CD4-positive, alpha-beta T cell treated with Interleukin-4 for 1 hour (primary cell): ENCODE data around the gene ESPNL.
"Not testable (repeated sequence)": the region's sequence is repeated elsewhere in the genome, so short reads cannot be mapped to it uniquely, and the experiment has no call there.

Experiments used
- DNase-seq, 2 donors: peaks; one replicate each; pipeline ENCODE4 v3.0.0-alpha.2; 2020 to 2022

The ESPNL gene

GRCh38 chr2:238100049-238100820 is at the start of gene ESPNL:
Gene ESPNL, plus strand, starts transcription at chr2:238100340. Its CDS starts 80 bp downstream, at chr2:238100420.
- DNase-seq = no peak

GRCh38 chr2:238053191-238053776 is 46.9 kb upstream of the ESPNL start:
- no peak for DNase-seq

GRCh38 chr2:238055841-238056240 is 44.3 kb upstream of the ESPNL start:
- no peak for DNase-seq

DNA sequence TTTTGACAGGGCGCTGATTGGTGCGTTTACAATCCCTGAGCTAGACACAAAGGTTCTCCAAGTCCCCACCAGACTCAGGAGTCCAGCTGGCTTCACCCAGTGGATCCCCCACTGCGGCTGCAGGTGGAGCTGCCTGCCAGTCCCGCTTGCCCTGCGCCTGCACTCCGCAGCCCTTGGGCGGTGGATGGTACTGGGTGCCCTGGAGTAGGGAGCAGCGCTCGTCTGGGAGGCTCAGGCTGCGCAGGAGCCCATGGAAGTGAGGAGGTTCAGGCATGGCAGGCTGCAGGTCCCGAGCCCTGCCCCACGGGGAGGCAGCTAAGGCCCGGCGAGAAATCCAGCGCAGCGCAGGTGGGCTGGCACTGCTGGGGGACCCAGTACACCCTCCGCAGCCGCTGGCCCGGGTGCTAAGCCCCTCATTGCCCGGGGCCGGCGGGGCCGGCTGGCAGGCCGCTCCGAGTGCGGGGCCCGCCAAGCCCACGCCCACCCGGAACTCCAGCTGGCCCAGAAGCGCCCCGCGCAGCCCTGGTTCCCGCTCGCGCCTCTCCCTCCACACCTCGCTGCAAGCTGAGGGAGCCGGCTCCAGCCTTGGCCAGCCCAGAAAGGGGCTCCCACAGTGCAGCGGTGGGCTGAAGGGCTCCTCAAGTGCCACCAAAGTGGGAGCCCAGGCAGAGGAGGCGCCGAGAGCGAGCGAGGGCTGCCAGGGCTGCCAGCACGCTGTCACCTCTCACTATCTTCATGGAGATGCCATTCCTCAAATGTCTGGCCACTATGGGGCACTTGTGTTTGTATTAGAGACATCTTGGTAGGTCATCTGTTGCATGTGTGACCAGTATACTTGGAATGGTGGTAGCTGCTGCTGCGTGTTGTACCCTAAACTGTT is 42.2 kb upstream of the ESPNL start:
- not testable (repeated sequence) for DNase-seq

DNA sequence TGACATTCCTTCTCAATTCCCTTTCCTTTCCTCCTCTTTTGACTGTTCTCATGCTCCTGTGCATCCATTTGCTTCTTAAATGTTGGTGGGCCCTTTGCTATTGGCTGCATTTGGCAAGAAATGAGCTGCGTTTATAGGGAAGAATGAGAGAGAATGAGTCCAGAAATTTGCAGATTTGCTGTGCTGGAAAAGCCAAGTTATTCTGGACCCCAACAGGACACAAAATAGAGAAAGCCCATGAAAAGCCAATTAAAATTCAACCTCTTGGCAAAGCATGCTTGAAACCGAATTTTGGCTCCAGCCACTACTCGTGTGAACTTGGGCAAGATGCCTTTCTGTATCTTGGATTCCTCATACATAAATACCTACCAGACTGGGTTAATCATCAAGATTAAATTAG is 40.6 kb upstream of the ESPNL start:
- DNase-seq = no peak

- no peak for DNase-seq
Observed at GRCh38 chr2:238060096-238060541, 40.0 kb upstream of the ESPNL start.

DNA sequence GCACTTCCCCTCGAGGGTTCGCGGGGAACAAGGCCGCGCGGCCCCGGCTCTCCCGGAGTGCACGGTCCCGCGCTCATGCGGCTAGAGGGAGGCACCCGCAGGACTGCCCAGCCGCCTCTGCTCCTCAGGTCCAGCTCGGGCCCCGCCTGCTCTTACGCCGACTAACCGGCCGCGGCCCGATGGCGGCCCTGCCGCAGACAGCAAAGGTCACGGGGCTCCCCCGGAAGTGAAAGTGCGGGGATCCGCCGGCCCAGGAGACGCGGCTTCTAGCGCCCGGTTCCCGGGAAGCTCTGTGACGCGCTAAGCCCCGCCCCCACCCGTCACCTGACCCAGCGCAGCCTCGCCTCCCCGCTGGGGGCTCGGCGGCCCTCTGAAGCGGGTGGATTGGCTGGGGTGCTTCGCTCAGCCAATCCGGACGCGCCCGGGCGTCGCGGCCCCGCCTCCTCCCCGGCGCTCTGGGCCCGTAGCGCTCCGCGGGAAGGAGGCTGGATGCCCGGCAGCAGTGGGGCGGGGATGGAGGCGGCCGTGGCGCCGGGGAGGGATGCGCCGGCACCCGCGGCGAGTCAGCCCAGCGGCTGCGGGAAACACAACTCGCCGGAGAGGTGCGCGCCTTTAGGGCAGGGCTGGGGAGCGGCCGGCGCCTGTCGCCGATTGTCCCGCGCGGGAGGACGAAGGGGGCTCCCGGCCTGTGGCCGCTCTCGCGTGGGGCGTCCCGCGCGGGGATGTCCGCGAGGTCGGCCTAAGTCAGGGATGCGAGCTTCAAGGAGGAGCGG is 39.4 kb upstream of the ESPNL start, which contains the start of gene SCLY:
Gene SCLY, plus strand, starts transcription at position 460 of the 773 bp plus-strand sequence. Its CDS starts 54 bp downstream, at position 514.
- peak; percentile 97 to 98 for DNase-seq

DNA sequence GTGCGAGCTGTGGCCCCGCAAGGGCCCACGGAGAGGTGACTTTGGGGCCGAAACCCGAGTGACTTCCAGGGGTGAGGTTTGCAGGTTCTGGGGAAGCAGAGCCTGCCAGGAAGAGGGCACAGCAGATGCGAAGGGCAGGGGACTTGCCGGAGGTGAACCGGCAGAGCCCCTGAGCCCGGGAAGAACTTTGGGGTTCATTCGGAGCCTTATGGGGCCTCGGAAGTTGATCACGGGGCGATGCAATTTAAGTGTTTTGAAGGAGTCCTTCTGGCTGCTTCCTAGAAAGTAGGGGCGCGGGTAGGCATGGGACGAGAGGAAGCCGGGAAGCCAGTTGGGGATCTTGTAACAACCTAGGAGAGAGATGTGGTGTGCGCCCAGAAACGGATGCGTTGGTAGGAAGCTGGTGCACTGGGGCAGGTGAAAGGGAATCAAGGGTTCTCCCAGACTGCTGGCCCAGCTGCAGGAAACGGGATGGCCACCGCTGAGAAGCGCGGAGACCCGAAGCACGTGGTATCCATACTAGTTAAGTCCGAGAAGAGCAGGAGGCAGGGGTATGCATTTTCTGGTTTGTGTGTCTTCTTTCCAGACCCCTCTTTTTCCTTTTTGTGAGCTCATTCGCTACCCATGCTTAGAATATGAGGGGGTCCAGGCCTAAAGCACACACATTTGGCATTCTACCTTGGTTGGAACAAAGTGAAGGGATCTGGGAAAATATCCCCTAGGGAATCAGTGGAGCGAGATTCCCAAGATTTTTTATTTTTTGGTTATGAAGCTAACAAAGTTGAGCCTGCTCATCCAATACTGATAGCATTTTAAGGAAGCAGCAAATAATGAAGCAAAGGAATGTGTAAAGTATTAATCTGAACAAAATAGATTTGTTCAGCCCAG is 38.6 kb upstream of the ESPNL start:
- DNase-seq = peak; percentile 14 to 21

- DNase-seq = no peak
Observed at GRCh38 chr2:238063414-238064189, 36.5 kb upstream of the ESPNL start.

DNA sequence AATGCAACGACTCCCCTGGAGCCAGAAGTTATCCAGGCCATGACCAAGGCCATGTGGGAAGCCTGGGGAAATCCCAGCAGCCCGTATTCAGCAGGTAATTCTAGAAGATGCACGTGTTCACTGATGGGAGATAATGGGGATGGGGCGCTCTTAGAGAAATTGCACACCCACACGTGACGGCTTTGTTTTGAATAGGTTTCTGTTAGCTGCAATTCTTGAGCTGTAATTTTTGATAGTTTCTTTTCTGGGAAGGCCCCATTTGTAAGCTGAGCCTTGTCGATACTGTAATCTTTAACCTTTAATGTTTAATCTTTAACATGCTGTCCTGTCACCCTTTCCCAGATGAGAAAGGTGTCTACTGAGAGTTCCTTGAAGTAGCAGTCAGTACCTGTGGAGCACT is 35.8 kb upstream of the ESPNL start:
- no peak for DNase-seq

DNA sequence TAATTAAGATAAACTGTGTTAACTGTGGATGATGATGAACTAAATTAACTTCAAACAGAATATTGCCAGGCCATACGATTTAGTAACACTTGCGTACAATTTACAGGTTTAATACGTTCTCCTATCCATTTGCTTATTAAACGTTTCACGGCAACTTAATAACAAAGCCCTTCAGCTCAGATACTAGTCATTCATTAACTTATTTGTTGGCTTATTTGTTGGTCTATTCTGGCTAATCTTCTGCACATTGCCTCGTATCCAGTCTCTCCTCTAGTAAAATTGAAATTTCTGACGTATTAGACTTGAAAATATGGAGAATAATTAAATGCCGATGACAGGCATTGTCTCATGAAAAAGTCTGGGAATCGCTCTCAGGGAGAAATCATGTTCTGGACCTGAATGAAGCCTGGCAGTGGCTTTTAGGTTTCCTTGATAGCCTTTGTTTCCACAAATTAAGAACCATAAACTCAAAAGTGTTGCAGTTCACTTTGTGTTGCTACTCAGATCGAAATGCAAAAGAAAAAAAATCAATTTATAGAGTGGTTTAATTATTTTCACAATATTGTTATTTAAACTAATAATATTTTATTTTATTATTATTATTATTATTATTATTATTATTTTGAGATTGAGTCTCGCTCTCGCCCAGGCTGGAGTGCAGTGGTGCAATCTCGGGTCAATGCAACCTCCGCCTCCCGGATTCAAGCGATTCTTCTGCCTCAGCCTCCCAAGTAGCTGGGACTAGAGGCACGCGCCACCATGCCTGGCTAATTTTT is 34.9 kb upstream of the ESPNL start:
- DNase-seq = no peak

DNA sequence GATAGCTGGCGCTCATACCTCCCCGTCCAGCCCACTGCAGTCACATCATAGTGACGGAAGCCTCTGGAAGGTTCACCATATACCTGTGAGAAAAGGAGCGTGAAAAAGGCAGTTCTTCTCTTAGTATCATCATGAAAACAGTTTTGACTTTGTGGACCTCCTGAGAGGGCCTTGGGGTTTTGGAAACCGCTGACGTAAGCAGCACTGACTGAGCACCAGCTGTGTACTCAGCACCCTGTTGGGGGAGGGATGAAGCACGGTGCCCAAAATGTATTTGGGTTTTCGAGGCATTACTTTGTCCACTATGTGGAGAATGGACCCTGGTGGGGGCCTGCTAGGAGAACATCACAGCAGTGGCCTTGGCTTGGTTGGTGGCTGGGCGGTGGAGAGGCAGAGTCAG is 33.9 kb upstream of the ESPNL start:
- no peak for DNase-seq

- not testable (repeated sequence) for DNase-seq
Observed at GRCh38 chr2:238066718-238067117, 33.4 kb upstream of the ESPNL start.

- no peak for DNase-seq
Observed at GRCh38 chr2:238067939-238068338, 32.2 kb upstream of the ESPNL start.

DNA sequence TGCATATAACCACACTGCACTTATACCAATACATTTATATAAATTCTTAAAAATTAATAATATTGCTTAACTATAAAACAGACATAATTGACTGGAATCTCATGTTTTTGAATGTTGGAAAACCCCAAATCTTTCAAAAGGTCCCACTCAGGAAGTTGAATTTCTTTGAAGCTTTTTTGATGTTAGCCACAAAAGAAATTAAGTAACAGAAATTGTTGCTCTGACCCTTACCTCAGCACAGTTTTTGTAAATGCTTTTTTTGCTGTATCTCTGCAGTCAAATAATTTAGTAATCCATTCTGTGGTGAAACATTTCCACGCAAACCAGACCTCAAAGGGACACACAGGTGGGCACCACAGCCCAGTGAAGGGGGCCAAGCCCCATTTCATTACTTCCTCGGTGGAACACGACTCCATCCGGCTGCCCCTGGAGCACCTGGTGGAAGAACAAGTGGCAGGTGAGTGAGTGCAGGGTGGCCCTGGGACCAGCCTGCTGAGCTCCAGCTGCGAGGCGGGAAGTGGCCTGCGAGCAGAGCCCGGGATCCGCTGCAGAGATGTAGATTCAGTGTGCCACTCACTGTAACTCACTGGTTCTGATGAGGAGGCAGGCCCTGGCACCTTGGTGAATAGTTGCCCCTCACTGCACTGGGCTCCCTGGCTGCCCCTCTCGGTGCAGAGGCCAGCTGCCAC is 31.0 kb upstream of the ESPNL start:
- peak in 1 of 2 donors; percentile 47 for DNase-seq

- DNase-seq = no peak
Observed at GRCh38 chr2:238069877-238070276, 30.3 kb upstream of the ESPNL start.

DNA sequence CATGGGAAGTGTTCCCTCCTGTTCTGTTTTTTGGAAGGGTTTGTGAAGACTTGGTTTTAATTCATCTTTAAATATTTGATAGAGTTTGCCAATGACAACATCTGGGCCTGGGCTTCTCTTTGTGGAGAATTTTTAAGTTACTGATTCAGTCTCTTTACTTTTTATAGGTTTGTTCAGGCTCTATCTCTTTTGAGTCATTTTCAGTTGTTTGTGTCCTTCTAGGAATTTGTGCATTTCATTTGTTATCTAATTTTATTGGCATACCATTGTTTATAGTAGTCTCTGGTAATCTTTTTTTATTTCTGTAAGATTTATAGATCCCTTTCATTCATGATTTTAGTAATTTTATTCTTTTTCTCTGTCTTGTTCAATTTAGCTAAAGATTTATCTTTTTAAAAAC is 24.7 kb upstream of the ESPNL start:
- DNase-seq = no peak

DNA sequence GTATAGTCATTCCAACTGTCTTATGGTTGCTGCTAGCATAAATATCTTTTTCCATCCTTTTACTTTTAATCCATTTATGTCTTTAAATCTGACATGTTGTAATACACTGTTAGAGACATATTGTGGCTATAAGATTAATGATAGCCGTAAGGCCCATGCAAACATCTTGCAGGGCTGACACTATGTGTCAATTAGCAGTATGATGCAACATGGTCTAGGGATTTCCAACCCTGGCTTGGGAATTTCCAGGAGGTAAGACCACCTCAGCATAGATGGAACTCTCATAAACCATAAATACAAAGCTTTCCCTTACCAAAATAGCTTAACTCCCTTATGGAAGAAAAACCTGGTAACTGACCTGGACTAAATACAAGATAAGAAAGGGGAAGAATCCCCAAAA is 22.8 kb upstream of the ESPNL start:
- DNase-seq = no peak

- DNase-seq = no peak
Observed at GRCh38 chr2:238079874-238080327, 20.2 kb upstream of the ESPNL start.
